GM06990 (cell line): ENCODE results near the gene ANKLE1.

ENCODE experiments used
- DNase-seq: peaks from one replicate; pipeline ENCODE4 v3.0.0-alpha.2; 2011; ENCODE audit not compliant: insufficient read length; ENCODE audit errors: extremely low read depth
- H3K27me3 ChIP-seq: replicated peaks from 2 replicates; pipeline ENCODE4 v1.6.0; 2011; ENCODE audit warnings: low read length; ENCODE audit not compliant: control insufficient read depth, insufficient read depth
- H3K36me3 ChIP-seq: 2 replicates; pipeline ENCODE4 v1.5.1; 2011; ENCODE audit warnings: low read length; ENCODE audit not compliant: control insufficient read depth, insufficient read depth
- H3K4me3 ChIP-seq: replicated peaks from 2 replicates; pipeline ENCODE4 v1.5.1; 2011; ENCODE audit warnings: low read depth, mild to moderate bottlenecking, control low read depth, low read length
- CTCF ChIP-seq: IDR thresholded peaks from 2 replicates; pipeline ENCODE4 v1.5.1; 2011; ENCODE audit warnings: low read length, control low read depth, mild to moderate bottlenecking, inconsistent platforms; ENCODE audit not compliant: insufficient read depth, poor library complexity, severe bottlenecking

ANKLE1 gene

GRCh38 chr19:17321655-17322489, 40.2 kb downstream of the ANKLE1 start:
- peaks cover 19% of the 10 kb centered on the region for H3K36me3 ChIP-seq
- H3K4me3 ChIP-seq = no peak overlapping the region
- H3K27me3 ChIP-seq = no peaks in the 10 kb centered on the region
- TF ChIP-seq CTCF = no peak
- no peak for DNase-seq

- H3K27me3 ChIP-seq = no peaks in the 10 kb centered on the region
- no peak for TF ChIP-seq CTCF
- H3K4me3 ChIP-seq = no peak overlapping the region
- no peak for DNase-seq
- peaks cover 19% of the 10 kb centered on the region for H3K36me3 ChIP-seq
Observed at GRCh38 chr19:17322854-17323253, 41.2 kb downstream of the ANKLE1 start.

- DNase-seq = no peak
- Histone ChIP-seq H3K36me3 (peaks cover 19% of the 10 kb centered on the region), H3K27me3 (no peaks in the 10 kb centered on the region), H3K4me3 (no peak overlapping the region)
- no peak for TF ChIP-seq CTCF
Observed at GRCh38 chr19:17323300-17323963, 41.7 kb downstream of the ANKLE1 start.

- DNase-seq = no peak
- peaks cover 19% of the 10 kb centered on the region for H3K36me3 ChIP-seq
- no peak overlapping the region for H3K4me3 ChIP-seq
- H3K27me3 ChIP-seq = no peaks in the 10 kb centered on the region; the same call in 1 of the 2 replicates
- TF ChIP-seq CTCF = no peak
Observed at GRCh38 chr19:17323964-17324332, 42.2 kb downstream of the ANKLE1 start.

- Histone ChIP-seq H3K4me3 (no peak overlapping the region), H3K36me3 (peaks cover 15% of the 10 kb centered on the region), H3K27me3 (no peaks in the 10 kb centered on the region; the same call in 1 of the 2 replicates)
- TF ChIP-seq CTCF = no peak
- no peak for DNase-seq
Observed at GRCh38 chr19:17324357-17325114, 42.8 kb downstream of the ANKLE1 start.
